H1 (cell line): ENCODE results near the gene EPHA2. TPM values are rescaled to one million over a fixed set of nuclear protein-coding genes. Genes with fewer than 3 reads are reported as not detected.

Experiments
- JUN ChIP-seq: IDR thresholded peaks from 2 replicates; pipeline ENCODE4 v1.6.1; 2011; ENCODE audit warnings: low read depth, mild to moderate bottlenecking, improper control_type of control experiment, low read length
- KDM5A ChIP-seq: fragments of 200-600 bp; IDR thresholded peaks from 2 replicates; pipeline ENCODE4 v1.7.1; 2012; ENCODE audit warnings: mild to moderate bottlenecking, low read length, inconsistent platforms, mixed read lengths
- POLR2AphosphoS5 ChIP-seq: IDR thresholded peaks from 2 replicates; pipeline ENCODE4 v1.6.1; 2011; ENCODE audit warnings: low read depth, low read length
- polyA plus RNA-seq, 7 experiments: library from polyadenylated mRNA; depleted of rRNA in 3 of 7; stranded (reverse) in 5 of 7; unstranded in 2 of 7; fragments of >200 nt in 5 of 7; fragments of 200-250 nt in 2 of 7; gene quantifications; 1 replicate in 5 of 7; 2 replicates in 1 of 7; 4 replicates in 1 of 7; pipeline versions ENCODE4 v1.2.1 to v1.2.3, GENCODE V29; 2011 to 2013; ENCODE audit warnings: missing spikeins in 2 of 7, mixed read lengths in 2 of 7
- total RNA-seq: library from RNA; stranded (reverse); fragmentation: NEBNext Ultra II Directional; extraction: Animal tissue kit (Norgen Biotek cat#: 25700); gene quantifications from 2 replicates; pipeline ENCODE4 v1.2.1, GENCODE V29; 2021

Gene EPHA2
- total and polyA plus RNA-seq, 2 of the 8 experiments (the other 6 are each of a cell fraction or from before 2014, with no cell fraction given): 26.8 to 33.6 TPM

- TF ChIP-seq KDM5A (no peak), POLR2AphosphoS5 (no peak), JUN (no peak)
Observed at GRCh38 chr1:16205334-16205671, 49.4 kb upstream of the EPHA2 start (continued).
